ENCODE results near the gene PLPPR2.
"Not testable (repeated sequence)": the region's sequence is repeated elsewhere in the genome, so short reads cannot be mapped to it uniquely, and the experiment has no call there.

PLPPR2 gene

GRCh38 chr19:11340099-11340467, 15.1 kb upstream of the PLPPR2 start:
- DNase-seq = not testable (repeated sequence)

GRCh38 chr19:11342429-11342828, 12.8 kb upstream of the PLPPR2 start:
- DNase-seq = no peak

GRCh38 chr19:11345122-11345803, 10.0 kb upstream of the PLPPR2 start:
- DNase-seq = no peak

GRCh38 chr19:11346104-11346940, 8.9 kb upstream of the PLPPR2 start, which contains the start of the genes CCDC159 and TMEM205:
Gene CCDC159, plus strand, starts transcription at chr19:11346519. Its CDS starts 88 bp downstream, at chr19:11346607.
Gene TMEM205, minus strand, starts transcription at chr19:11346268. Its CDS starts 649 bp downstream, at chr19:11345619.
- DNase-seq = peak; percentile 96

- no peak for DNase-seq
These were observed 7.6 kb upstream of the PLPPR2 start for GRCh38 chr19:11347546-11348039.

- no peak for DNase-seq
These were observed 6.1 kb upstream of the PLPPR2 start for GRCh38 chr19:11349171-11349570.

- DNase-seq = not testable (repeated sequence)
These were observed 1.1 kb upstream of the PLPPR2 start for GRCh38 chr19:11354102-11354501.

GRCh38 chr19:11356074-11356397, 804 bp downstream of the PLPPR2 start:
- DNase-seq = no peak

GRCh38 chr19:11356676-11357550, 1.7 kb downstream of the PLPPR2 start:
- DNase-seq = no peak

GRCh38 chr19:11359421-11359820, 4.2 kb downstream of the PLPPR2 start:
- no peak for DNase-seq

- no peak for DNase-seq
These were observed 6.0 kb downstream of the PLPPR2 start for GRCh38 chr19:11361037-11361770.

- DNase-seq = no peak
These were observed 6.8 kb downstream of the PLPPR2 start for GRCh38 chr19:11361771-11362731.

- no peak for DNase-seq
These were observed 8.6 kb downstream of the PLPPR2 start for GRCh38 chr19:11363881-11364280.

GRCh38 chr19:11364296-11364904, 9.2 kb downstream of the PLPPR2 start:
- DNase-seq = no peak

- DNase-seq = no peak
These were observed 9.7 kb downstream of the PLPPR2 start for GRCh38 chr19:11364935-11365334.

- no peak for DNase-seq
These were observed 10.4 kb downstream of the PLPPR2 start for GRCh38 chr19:11365557-11366117.

GRCh38 chr19:11367528-11367927, 12.3 kb downstream of the PLPPR2 start:
- DNase-seq = no peak

- no peak for DNase-seq
These were observed 15.5 kb downstream of the PLPPR2 start for GRCh38 chr19:11370744-11371143.

- DNase-seq = no peak
These were observed 18.1 kb downstream of the PLPPR2 start for GRCh38 chr19:11373166-11373884.

All from kidney glomerular epithelial cell (primary cell).